Measurements from ENCODE around the gene HTRA3. TPM values are rescaled to one million over a fixed set of nuclear protein-coding genes. Genes with fewer than 3 reads are reported as not detected.

The HTRA3 gene
- total and polyA plus RNA-seq, 2 experiments from 2014 or later = 1.3 to 3.6 TPM

DNA sequence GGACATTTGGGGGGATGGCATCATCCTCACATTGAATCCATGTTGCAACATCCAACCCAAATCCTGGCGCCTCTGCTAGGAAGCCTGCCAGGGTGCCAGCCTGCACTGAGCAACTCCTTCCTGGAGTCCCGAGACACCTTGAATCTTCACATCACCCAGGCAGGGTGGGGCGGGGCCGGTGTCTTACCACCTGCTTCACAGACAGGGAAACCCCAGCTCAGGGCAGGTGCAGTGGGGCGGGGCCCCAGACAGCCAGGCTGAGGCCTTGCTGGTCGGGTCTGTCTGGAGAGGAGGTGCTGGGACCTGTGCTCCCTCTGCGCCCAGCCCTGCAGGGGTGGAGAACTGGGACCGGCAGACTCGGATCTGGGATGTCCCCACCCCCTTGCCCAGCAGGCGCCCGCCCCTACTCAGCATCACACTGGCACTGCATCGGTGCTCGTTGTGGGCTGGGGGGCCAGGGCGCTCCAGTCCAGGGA lies 31.5 kb upstream of the HTRA3 start:
- no peaks in the 10 kb centered on the region for H3K27me3 ChIP-seq (ENCODE audit: insufficient read depth)
- H3K4me1 ChIP-seq (ENCODE audit: insufficient read depth) = no peaks in the 10 kb centered on the region
- no peak overlapping the region; the same call in 1 of the 2 replicates for H2AFZ ChIP-seq
- Mint-ChIP-seq H3K4me1 (peaks cover 5% of the 10 kb centered on the region; the same call in 1 of the 3 replicates), H3K27me3 (ENCODE audit: insufficient read depth, low read depth, poor library complexity) (no peaks in the 10 kb centered on the region), H3K4me3 (no peak overlapping the region), H3K27ac (no peak overlapping the region), H3K36me3 (ENCODE audit: low read depth) (no peaks in the 10 kb centered on the region), H3K9me3 (no peaks in the 10 kb centered on the region)
- H3K27ac ChIP-seq (ENCODE audit: low read depth) = no peak overlapping the region
- H3K79me2 ChIP-seq (replicated peaks; ENCODE audit: insufficient read depth) = no peaks in the 10 kb centered on the region
- DNase-seq (ENCODE audit: low spot score) = no peak
- no peak for TF ChIP-seq STAT1 (IDR thresholded peaks at IDR 0.05; ENCODE audit: unreplicated experiment)
- TF ChIP-seq ZNF331 (CRISPR knock-in tag; IDR thresholded peaks at IDR 0.05; ENCODE audit: low read depth) = no peak
- H3K9me2 ChIP-seq (ENCODE audit: insufficient read depth) = no peaks in the 10 kb centered on the region
- no peak overlapping the region for H3K4me2 ChIP-seq
- H4K20me1 ChIP-seq (replicated peaks; ENCODE audit: insufficient read depth) = no peaks in the 10 kb centered on the region
- no peak overlapping the region for H3K4me3 ChIP-seq
- H3K36me3 ChIP-seq (ENCODE audit: insufficient read depth) = no peaks in the 10 kb centered on the region
- no peaks in the 10 kb centered on the region for H3F3A ChIP-seq (replicated peaks; ENCODE audit: low read depth)
- ATAC-seq = peak; percentile 41

DNA sequence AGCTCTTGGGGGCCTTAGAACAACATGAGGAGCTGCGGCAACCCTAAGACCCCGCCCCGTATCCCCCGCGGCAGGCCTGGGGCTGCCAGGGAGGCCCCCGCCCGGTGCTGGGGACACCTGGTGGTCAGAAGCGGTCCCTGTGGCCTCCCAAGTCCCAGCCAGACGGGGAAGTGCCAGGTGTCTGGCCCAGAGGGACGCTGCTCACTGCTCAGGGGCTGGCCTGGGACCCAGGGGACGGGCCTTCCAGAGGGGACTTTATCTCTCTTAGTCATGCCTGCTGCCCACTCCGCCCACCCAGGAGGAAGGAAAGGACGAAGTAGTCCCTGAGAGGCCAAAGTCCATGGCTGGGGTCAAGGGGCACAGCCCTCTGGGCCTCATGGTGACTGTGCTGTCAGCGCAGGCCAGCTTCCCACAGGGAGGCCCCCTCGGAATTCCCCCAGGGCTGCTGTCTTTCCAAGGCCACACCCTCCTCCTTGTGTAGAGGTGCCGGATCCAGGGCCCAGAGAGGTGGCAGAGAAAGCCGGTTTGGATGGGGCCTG lies 31.0 kb upstream of the HTRA3 start:
- Mint-ChIP-seq H3K4me3 (no peak overlapping the region), H3K4me1 (peaks cover 5% of the 10 kb centered on the region; the same call in 1 of the 3 replicates), H3K27me3 (ENCODE audit: insufficient read depth, low read depth, poor library complexity) (peaks cover under 1% of the 10 kb centered on the region), H3K27ac (no peak overlapping the region), H3K9me3 (no peaks in the 10 kb centered on the region), H3K36me3 (ENCODE audit: low read depth) (no peaks in the 10 kb centered on the region)
- no peak overlapping the region for H3K27ac ChIP-seq (ENCODE audit: low read depth)
- no peaks in the 10 kb centered on the region for H3K9me2 ChIP-seq (ENCODE audit: insufficient read depth)
- DNase-seq (ENCODE audit: low spot score) (peak; percentile 83), ATAC-seq (peak; percentile 74)
- H3K79me2 ChIP-seq (replicated peaks; ENCODE audit: insufficient read depth) = no peaks in the 10 kb centered on the region
- no peak overlapping the region for H3K4me3 ChIP-seq
- no peaks in the 10 kb centered on the region for H3K36me3 ChIP-seq (ENCODE audit: insufficient read depth)
- H3K27me3 ChIP-seq (ENCODE audit: insufficient read depth) = no peaks in the 10 kb centered on the region
- no peaks in the 10 kb centered on the region for H3F3A ChIP-seq (replicated peaks; ENCODE audit: low read depth)
- peak overlapping the region; percentile 89 for H2AFZ ChIP-seq
- H4K20me1 ChIP-seq (replicated peaks; ENCODE audit: insufficient read depth) = no peaks in the 10 kb centered on the region
- no peak overlapping the region for H3K4me2 ChIP-seq
- H3K4me1 ChIP-seq (ENCODE audit: insufficient read depth) = no peaks in the 10 kb centered on the region
- TF ChIP-seq, protein P1, sequence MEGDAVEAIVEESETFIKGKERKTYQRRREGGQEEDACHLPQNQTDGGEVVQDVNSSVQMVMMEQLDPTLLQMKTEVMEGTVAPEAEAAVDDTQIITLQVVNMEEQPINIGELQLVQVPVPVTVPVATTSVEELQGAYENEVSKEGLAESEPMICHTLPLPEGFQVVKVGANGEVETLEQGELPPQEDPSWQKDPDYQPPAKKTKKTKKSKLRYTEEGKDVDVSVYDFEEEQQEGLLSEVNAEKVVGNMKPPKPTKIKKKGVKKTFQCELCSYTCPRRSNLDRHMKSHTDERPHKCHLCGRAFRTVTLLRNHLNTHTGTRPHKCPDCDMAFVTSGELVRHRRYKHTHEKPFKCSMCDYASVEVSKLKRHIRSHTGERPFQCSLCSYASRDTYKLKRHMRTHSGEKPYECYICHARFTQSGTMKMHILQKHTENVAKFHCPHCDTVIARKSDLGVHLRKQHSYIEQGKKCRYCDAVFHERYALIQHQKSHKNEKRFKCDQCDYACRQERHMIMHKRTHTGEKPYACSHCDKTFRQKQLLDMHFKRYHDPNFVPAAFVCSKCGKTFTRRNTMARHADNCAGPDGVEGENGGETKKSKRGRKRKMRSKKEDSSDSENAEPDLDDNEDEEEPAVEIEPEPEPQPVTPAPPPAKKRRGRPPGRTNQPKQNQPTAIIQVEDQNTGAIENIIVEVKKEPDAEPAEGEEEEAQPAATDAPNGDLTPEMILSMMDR (conservative IDR thresholded peaks at IDR 0.05; ENCODE audit: low read depth in 2 of 2) = peak; percentile 62 to 79
- no peak for TF ChIP-seq CREB1 (CRISPR knock-in tag; IDR thresholded peaks at IDR 0.05; ENCODE audit: low read depth)

DNA sequence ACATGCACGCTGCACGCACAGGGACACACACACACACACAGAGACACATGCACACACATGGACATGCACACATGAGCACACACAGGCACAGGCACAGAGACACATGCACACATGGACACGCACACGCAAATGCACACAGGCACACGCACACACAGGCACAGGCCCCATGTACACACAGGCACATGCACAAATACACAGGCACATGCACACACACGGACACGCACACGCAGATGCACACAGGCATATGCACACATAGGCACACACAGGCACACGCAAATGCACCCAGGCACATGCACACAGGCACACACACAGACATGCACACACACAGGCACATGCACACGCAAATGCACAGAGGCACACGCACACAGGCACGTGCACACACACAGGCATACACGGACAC lies 30.3 kb upstream of the HTRA3 start:
- no peak for TF ChIP-seq NANOG (IDR thresholded peaks at IDR 0.05; ENCODE audit: borderline replicate concordance)
- no peak for TF ChIP-seq ZNF114 (CRISPR knock-in tag; IDR thresholded peaks at IDR 0.05)
- no peaks in the 10 kb centered on the region for H3K4me1 ChIP-seq (ENCODE audit: insufficient read depth)
- DNase-seq (ENCODE audit: low spot score) = no peak

More for the DNA sequence above, 30.3 kb upstream of the HTRA3 start:
- Mint-ChIP-seq H3K4me1 (peaks cover 5% of the 10 kb centered on the region; the same call in 1 of the 3 replicates), H3K27me3 (ENCODE audit: insufficient read depth, low read depth, poor library complexity) (peaks cover 7% of the 10 kb centered on the region), H3K4me3 (no peak overlapping the region), H3K9me3 (no peaks in the 10 kb centered on the region), H3K36me3 (ENCODE audit: low read depth) (no peaks in the 10 kb centered on the region), H3K27ac (no peak overlapping the region)
- Histone ChIP-seq H3F3A (replicated peaks; ENCODE audit: low read depth) (no peaks in the 10 kb centered on the region), H2AFZ (no peak overlapping the region), H3K4me2 (no peak overlapping the region), H3K79me2 (replicated peaks; ENCODE audit: insufficient read depth) (no peaks in the 10 kb centered on the region), H3K4me3 (no peak overlapping the region), H3K27me3 (ENCODE audit: insufficient read depth) (no peaks in the 10 kb centered on the region), H3K36me3 (ENCODE audit: insufficient read depth) (no peaks in the 10 kb centered on the region), H4K20me1 (replicated peaks; ENCODE audit: insufficient read depth) (no peaks in the 10 kb centered on the region), H3K9me2 (ENCODE audit: insufficient read depth) (no peaks in the 10 kb centered on the region), H3K27ac (ENCODE audit: low read depth) (no peak overlapping the region)
- no peak for ATAC-seq
